Iris pigment epithelial cell (primary cell): ENCODE measurements around the gene S100A9.
"Not testable (repeated sequence)": the region's sequence is repeated elsewhere in the genome, so short reads cannot be mapped to it uniquely, and the experiment has no call there.

ENCODE experiments used
- DNase-seq: peaks from one replicate; pipeline ENCODE4 v3.0.0-alpha.2; 2011; ENCODE audit warnings: low read depth

S100A9 gene

DNA sequence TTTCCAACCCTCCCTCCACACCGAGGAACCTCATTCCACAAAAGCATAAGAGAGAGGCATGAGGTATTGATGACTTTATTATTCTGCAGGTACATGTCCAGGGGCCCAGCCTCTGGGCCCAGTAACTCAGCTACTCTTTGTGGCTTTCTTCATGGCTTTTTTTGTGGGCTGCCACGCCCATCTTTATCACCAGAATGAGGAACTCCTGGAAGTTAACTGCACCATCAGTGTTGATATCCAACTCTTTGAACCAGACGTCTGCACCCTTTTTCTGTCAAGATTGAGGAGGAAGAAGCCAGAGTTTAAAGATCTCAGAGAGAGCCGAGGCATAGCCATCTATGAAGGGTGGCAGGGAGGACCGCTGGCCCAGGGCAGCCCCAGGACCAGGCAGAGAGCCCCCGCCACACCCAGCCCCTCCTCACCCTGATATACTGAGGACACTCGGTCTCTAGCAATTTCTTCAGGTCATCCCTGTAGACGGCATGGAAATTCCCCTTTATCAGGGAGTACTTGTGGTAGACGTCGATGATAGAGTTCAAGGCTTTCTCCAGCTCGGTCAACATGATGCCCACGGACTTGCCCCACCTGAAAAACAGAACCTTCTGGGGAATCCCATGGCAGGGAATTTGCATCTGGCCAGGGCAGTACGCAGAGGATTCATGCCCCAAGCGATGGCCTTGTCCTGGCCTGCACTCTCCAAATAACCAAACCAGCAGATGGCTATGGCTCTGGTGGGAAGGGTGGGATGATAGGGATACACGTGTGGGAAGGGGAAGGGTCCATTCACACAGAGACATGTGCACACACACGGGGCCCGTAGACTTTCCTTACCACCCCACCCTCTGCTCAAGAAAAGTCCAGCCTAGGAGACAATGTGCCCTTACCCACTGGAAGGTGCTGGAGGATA lies 32.6 kb downstream of the S100A9 start:
- no peak for DNase-seq

DNA sequence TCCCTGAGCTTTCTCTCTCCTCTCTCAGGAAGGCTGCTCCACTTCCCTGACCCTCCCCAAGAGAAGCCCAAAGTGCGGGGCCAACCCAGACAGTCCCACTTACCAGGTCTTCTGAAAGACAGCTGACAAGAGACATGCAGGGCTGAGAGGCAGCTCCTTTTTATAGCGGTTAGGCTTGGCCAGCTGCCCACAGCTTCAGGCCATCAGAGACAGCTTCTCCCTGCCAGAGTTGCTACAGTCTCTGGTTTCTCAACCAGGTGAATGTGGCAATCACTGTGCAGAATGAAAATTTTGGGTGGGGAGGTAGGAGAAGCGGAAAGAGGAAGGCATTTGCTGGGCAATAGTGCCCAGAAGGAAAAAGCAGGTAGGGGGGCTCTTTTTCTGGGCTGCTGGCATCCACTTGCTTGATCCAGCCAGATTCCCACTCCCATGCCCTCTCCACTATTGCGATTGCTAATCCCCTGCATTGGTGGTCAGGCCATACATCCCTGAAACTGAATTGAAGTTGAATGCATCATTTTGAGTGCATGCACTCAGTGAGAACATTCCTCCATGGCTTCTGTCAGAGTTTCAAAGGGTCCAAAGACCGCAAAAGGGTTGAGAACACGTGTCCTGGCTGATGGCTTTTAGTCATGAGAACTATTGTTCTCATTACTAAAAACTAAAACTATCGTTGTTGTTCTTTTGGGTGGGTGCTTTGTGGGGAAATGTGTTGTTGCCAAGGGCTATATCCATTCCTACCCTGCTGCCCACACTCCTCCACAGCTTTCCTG lies 33.5 kb downstream of the S100A9 start, which contains the start of gene S100A8:
S100A8 (minus strand) TSS at position 136 of the 773 bp plus-strand sequence. CDS start 538 bp downstream, outside the sequence.
- DNase-seq: no peak

DNA sequence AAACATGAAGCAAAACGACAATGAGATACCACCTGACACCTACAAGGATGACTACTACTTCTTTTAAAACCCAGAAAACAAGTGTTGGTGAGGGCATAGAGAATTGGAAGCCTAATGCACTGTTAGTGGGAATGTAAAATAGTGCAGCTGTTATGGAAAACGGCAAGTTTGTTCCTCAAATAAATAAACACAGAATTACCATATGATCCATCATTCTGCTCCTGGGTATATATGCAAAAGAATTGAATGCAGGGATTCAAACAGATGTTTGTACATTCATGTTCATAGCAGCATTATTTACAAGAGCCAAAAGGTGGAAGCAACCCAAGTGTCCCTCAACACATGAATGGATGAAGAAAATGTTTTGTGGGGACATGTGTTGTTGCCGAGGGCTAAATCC lies 34.6 kb downstream of the S100A9 start:
- no peak for DNase-seq

DNA sequence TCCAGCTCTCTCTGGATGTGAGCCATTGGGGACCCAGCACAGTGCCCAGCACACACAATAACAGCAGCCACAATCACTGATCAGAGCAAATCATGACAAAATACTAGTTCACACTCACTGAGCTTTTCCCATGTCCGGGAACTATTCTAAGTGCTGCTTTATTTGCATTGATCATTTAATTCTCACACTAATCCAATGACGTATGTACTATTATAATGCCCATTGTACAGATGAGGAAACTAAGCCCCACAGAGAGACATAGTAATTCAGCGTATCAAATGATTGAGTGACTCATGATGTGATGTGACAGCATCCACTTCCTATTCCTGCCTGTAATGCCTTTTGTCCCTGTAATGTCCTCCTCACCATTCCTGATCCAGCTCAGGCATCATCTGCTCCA lies 35.2 kb downstream of the S100A9 start:
- DNase-seq: no peak

DNA sequence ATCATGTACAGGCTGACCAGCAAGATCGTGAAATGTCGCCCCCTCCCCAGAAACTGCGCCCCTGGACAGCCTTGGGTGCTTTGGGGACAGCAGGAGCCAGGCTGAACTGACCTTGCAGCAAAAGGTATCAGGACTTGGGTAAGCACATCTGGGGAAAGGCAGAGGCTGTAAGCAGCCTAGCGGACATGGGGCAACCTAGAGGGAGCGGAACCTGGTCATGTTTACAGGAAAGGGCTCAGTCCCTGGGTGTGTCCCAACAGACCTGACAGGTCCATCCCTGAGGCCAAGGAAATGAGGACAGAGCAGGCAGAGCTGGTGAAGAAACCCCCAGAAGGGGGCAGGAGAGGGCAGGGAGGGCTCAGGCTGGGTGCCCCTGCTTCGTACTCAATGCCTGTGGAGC lies 36.3 kb downstream of the S100A9 start:
- no peak for DNase-seq

DNA sequence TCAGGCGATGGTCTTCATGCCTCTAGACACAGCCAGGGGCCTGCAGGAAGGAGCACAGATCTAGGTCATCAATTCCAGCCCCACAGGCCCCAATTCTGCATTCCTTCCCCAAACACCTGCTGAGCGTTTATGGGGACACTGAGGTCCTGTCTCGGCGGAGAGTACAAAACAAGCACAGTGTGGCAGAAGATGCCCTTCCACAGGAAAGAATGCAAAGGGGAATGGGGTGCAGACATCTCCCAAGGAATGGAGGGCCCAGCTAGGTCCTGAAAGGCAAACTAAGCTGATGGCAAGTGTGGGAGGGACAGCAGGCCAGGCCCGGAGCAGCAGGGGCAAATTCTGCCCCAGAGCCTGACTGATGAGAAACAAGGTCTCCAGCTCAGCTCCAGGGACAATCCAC lies 36.7 kb downstream of the S100A9 start:
- no peak for DNase-seq

DNA sequence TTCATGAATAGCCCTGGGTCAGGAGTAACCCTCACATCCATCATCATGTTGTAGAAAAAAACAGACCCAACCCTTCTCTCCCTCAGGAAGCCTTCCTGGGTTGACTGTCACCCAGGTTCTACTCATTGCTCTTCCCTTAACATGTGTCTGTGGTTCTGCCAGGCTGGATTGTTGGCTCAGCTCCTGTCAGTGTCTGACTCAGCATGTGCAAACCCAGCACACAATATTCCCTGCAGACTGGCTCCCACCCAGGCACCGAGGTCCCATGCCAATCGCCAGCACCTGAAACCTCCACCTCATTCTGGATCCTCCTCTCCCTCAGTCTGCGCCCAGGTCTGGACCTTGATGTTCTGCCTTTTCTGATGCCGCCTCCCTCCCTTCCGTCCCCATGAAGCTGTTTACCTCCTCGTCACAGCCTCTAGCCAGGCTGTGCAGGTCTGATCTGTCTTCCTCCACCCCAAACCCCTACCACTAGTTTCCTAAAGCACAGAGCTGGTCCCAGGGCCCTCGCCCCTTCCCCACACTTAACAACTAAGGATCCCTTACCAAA lies 37.6 kb downstream of the S100A9 start:
- DNase-seq: no peak

DNA sequence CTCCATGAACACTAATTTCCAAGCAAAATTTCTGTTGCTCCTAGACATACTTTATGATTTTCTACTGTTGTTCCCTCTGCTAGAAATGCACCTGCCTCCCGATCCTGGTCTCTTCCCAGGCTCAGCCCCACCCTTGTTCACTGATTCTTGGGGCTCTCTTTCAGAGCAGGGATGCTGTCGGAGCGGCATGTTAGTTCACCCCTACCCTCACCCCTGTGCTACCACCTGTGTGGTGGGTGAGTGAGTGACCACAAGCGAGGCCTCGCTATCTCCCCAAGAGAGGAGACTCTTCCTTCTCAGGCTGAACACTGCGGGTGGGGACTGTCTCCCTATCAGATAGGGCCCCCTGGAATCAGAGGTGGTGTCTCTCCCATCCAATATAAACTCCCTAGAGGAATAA lies 38.1 kb downstream of the S100A9 start:
- DNase-seq: no peak

DNA sequence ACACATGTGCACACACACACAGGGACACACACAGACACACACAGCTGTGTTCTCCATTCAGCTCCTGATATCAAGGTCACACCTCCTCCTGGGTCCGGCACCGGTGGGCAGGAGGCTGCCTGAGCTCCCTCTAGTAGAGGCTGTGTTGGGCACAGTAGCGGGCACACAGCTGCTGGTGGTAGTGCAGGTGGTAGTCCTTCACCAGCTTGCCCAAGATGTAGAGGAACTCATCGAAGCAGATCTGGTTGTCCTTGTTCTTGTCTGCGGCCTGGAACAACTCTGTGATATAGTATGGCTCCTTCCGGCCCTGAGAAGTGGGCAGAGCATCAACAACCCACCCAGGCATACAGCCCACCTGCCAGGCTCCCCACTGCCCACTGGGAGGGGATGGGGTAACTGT lies 38.8 kb downstream of the S100A9 start:
- DNase-seq: no peak

DNA sequence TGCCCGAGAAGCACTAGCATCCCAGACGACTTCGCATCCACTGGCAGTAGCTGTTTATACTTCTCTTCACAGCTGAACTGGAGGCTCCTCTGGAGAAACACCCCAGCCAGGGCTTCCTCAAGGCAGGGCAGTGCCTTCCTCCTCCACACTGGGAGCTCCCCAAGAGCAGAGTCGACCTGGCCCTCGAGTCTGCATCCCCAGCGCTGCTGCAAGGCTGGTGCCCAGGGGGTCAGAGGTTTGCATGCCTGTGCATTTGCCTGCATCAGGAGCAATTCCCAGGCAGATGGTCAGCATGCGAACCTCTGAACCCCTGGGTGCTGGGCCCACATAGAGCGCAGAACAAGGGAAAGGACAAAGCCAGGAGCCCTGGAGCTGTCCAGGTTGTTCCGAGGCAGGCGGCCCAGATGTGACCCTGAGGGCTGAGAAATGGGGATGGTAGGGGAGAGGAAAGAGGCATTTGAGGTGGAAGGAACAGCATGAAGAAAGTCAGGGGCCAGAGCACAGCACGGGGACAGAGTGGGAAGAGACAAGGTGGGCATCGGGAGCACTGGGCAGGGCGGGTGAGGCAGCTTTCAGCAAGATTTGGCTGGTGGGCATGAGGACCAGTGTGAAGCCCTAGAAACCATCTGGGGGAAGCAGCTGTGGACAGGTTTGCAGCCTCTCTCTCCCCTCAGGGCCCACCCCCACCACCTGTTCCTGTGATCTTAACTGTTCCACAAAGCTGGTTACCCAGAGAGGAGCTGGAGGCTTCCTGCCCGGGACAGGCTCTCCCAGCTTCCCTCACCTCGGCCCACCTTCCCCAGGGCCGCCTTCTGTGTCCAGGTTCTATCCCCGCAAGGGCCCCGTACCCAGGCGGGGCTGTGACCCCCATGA lies 39.6 kb downstream of the S100A9 start:
- no peak for DNase-seq

DNA sequence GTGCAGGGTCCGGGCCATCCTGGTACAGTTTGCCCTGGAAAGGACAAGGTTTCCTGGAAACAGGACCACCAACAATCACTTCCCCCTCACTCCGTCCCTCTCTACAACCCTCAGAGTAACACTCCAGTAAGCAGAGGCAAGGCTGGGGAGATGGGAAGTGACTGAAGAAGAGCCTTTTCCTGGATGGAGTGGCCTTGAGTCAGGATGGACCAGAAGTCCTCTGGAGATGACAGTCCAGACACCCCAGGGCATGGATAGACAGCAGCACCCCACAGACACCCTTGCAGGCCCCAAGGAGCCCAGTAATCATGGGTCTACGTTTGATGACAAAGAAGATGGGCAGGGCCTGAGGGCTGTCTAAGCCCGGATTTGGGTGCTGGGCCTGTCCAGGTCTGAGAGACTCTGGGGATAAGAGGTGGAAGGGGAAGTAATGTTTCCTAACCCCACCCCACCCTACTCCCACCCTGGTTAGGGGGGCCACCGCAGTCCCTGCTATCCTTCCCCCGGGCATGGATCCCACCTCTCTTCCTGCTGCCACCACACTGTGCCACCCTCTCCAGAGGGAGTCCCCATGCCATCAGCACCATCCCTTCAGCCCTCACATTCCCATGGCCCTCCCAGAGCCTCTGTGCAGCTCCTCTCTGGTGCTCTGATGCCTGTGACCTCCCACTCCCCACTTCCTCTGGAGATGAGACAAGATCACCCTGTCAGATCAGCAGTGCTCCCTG lies 40.4 kb downstream of the S100A9 start:
- DNase-seq: no peak

DNA sequence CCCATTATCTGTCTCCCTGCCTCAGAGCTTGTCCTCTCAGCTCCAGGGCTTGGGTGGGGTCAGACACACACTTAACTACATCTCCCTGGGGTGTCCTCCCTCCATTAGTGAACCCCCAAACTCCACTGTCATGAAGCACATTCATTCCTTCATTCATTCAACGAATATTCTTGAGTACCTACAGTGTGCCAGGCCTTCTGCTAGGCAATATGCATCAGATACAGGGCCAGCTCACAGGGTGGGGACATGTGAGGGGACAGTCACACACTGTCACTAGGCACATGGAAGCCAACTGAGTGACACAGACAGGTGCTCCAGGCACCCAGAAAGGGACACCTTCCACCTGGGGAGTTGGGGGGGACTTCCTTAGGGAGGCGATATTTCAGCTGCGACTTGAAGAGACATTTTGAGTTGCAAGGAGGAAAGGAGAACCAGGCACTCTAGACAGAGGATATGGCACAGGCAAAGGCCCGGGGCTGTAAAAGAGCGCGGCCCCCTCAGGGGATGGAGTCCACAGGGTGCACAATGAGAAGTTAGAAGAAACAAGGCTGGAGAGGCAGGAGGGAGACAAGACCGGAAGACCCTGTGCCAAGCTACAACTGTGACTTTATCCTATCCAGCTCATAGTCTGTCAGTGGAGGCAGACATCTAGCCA lies 41.9 kb downstream of the S100A9 start:
- no peak for DNase-seq

DNA sequence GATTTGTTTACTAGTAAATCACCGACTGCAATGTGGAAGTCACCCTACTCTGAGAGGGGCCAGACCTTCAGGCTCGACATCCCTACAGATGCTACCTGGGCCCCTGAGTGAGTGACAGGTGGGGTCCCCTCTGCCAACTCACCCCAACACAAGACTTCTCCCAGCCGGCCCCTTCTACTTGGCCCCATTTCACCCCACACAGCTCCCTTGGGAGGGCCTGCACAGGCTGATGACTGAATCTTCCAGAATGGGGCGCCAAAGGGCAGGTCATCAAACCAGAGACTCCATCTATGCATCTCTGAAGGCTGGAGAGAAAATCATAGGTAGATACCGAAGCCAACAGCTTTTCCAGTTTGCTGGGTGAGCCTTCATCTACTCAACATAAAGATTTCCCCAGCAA lies 42.6 kb downstream of the S100A9 start:
- DNase-seq: no peak

DNA sequence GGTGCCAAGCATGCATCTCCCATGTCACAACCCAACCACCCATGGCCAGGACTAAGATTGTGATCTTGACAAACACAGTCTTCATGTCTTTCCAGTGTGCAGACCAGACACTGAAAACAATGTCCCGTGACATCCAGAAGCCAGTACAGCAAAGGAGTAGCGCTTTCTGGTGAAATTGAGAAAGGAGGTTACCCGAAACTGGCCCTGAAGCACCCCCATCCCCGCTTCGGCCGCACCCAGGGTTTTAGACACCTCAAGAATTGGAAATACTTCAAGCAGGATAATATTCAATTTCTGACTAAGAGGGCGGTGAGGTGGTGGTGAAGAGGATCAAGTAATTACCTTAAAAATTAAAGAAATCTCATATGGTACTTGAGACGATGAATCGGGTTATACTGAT lies 43.8 kb downstream of the S100A9 start:
- no peak for DNase-seq

DNA sequence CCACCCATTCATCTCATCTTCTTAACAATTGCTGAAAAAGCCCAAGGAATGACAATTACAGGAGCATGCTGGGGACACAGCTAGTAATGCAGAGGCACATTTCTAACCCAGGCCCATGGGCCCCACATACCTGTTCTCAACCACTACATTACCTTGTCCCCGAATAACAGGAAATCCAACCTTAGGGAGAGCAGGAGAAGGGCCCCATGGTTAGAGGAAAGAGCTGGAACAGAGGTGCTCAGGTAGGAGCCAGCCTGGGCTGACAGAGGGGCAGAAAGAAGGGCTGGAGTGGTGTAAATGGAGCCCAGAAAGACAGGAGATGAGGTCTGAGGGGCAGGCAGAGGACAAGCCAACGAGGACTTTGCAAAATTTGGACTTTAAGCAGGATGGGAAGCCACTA lies 44.6 kb downstream of the S100A9 start:
- DNase-seq: no peak

DNA sequence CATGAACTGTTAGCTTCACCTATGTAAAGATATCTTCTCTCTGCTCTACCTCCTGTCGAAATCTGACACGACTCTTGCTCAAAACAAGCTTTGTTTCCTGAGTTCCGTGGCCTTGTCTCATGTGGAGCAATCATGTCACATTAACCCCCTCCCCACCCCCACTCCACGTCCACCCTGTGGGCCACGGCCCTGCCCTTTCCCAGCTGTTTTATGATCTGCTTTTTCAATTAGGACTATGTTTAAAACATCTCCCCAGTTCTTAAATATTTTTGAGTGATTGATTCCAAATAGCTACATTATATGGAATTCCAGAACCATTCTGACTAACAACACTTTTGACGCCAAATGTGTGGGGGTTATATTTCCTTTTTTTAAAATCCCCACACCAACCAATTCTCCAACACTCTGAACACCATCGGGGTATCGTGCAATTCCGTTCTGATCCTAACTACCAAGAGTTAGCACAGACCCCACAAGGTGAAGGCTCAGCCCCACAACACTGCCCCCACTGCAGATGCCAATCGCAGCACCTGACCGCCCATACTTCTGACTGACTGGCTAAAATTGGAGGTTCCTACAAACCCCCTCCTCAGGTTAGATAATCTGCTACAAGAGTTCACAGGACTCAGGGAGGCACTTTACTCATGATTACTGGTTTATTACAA lies 45.9 kb downstream of the S100A9 start:
- DNase-seq: no peak

DNA sequence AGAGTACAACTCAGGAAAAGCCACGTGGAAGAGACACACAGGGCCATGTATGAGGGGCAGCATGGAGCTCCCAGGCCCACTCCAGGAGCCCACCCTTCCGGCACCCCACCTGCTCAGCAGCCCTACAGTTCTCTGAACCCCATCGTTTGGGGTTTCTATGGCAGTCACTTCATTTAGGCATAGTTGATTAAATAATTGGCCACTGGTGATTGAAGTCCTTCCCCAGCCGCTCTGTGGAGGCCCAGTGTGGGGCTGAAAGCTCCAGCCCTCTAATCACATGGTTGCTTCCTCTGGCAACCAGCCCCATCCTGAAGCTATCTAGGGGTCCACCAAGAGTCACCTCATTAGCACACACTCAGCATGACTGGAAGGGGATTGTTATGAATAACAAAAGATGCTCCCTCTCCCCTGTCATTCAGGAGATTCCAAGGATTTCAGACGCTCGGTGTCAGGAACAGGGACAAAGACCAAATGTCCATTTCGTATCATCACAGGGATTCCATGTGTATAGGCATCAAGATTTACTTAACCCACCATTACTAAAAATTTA lies 46.5 kb downstream of the S100A9 start:
- DNase-seq: no peak

DNA sequence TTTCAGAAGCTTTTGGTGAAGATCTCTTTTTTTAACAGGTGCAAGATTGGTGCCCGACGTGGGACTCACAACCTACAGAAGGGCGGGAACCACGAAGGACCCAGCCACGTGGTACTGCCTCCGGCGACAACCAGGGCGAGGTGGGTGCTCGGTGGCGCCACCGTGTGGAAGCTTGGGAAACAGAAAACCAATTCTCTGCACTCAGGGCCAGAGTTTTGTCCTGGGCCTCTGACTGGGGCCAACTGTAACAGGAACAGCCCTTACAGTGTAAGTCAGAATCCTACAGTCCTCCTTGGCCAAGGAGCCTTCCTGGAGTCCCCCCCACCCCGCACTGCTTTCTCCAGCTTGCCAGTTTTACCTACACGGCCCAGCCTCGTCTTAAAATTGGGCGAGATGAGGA lies 47.1 kb downstream of the S100A9 start:
- DNase-seq: no peak

DNA sequence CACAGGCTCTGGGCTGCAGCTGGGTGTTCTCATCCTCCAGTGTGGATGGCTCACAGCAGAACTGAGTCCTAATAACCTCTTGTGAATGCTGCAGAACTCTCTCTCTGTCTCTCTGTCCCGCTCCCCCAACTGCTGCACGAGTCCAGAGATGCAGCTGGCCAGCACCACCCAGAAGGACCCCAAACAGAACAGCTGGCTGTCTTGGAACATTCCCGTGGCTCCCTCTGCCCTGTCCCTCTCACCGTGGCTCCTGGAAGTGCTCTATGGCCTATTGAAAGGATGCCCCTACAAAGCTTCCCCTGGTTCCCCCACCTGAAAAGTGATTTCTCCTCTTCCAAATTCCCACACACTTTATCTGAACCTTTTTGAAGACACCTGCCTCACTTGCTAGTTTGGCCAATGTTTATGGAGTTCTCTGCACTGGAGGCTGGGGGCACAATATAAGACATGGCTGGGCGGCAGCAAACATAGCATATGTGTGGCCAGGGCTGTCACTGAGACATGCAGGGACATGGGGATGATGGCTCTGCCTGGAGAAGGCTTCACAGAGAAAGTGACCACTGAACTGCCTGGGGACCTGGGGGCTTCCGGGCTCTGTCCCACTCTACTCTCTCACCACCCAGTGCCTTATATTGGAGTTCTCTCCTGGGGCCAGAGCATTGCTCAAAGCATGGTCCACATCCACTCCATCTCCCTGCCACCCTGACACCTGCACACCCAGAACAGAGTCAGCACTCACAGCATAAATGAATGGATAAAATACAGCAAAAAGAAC lies 48.4 kb downstream of the S100A9 start:
- not testable (repeated sequence) for DNase-seq
